Measurements from ENCODE around the gene KIF15.
"Not testable (repeated sequence)": the region's sequence is repeated elsewhere in the genome, so short reads cannot be mapped to it uniquely, and the experiment has no call there.

Gene KIF15

DNA sequence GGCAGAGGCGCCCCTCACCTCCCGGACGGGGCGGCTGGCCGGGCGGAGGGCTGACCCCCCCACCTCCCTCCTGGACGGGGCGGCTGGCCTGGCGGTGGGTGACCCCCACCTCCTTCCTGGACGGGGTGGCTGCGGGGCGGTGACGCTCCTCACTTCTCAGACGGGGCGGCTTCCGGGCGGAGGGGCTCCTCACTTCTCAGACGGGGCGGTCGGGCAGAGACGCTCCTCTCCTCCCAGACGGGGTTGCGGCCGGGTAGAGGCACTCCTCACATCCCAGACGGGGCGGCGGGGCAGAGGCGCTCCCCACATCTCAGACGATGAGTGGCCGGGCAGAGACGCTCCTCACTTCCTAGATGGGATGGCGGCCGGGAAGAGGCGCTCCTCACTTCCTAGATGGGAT is 59.6 kb downstream of the KIF15 start:
- DNase-seq: not testable (repeated sequence)

DNA sequence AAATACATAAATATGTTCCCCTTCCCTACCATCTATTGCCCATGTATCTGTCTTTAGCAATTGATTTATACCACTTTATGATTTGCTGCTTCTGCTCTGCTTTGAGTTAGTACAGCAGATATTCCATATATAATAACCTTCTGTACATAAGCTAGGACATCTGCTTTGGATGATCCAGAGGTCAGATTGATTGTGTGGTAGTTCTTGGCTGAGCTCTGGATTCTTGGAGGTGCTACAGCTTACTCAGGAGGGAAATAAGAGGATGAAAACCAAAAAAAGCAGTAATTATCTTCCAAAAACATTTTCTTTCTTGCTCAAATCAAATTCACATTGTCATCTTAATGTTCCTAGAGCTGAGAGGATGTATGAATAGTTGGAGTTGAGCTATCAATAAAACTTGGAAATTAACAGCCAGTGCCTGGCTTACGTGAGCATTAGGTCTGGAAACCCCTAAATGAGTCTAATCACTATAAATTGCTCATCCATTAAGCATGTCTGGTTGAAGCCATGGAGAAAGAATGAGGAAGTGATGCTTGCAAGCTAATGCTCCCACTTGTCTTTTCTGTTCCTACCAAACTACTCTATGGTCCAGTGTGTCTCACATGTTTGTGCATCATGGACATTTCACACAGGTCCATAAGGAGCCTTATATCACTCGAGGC is 63.8 kb downstream of the KIF15 start:
- no peak for DNase-seq

DNA sequence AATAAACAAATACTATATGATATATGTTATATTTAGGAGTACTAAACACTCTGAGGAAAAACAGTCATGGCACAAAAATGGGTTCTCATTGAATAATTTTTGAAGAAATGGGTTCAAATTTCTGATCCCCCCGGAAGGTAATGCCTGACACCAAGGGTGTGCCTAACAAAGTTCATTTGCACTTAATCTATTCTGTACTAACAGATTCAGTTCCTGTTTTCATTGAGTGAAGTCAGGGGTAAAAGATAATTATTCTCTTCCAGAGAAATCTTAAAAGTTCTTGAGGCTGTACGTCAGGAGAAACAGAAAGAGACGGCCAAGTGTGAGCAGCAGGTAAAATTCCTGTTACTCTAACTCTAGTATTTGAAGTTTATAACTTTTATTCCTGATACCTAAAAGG is 65.6 kb downstream of the KIF15 start:
- DNase-seq: no peak

DNA sequence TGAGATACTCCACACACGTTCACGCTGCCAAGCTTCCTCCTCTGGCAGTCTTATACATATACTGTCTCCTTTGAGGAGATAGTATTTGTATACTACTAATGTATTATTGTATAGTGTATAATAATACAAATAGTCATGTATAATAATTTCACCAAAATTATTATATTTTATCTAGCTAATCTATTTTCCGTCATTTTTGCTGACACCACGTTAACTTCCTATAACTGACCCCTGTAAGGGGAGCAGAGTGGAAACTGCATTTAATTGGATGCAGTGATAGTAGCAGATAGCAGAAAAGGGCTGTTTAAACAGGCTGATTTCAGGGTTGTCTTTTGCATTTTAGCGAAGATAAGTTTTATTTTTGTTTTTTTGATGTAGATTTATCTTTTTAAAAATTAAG is 69.6 kb downstream of the KIF15 start:
- no peak for DNase-seq

DNA sequence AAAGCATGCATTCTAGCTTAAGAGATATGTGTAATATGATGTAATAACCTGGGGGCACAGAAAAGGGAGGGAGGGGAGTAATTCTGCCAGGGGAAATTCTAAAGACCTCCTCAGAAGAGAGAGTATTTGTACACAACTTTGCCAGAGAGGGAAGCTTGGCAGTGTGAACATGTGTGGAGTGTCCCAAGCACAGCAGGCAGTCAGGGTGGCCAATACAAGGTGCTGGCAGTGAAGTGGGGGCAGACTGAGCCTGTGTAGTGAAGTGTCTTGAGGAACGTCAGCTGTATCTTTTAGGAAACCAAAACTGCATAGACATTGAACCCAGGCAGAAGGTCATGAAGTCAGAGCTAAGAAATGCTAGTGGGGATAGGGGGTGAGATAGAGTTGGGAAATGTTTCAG is 70.4 kb downstream of the KIF15 start:
- no peak for DNase-seq

DNA sequence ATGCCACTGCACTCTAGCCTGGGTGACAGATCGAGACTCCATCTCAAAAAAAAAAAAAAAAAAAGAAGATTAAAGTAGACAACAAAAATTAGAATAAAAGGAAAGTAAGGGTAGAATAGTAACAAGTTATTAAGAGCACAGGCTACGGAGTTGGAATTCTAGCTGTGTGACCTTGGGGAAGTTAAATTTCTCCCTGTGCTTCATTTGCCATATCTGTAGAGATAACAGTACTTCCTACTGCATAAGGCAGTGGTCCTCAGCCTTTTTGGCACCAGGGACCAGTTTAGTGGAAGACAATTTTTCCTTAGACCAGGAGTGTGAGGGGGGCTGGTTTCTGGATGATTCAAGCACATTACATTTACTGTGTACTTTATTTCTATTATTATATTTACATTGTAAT is 71.4 kb downstream of the KIF15 start:
- no peak for DNase-seq

DNA sequence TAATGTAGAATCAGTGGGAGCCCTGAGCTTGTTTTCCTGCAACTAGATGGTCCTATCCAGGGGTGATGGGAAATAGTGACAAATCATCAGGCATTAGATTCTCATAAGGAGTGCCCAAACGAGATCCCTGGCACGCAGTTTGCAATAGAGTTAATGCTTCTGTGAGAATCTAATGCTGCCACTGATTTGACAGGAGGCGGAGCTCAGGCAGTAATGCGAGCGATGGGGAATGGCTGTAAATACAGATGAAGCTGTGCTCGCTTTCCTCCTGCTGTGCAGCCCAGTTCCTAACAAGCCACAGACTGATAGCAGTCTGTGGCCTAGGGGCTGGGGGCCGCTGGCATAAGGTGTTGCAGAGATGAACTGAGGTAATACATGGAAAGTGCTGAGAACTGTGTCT is 71.8 kb downstream of the KIF15 start:
- DNase-seq: no peak

DNA sequence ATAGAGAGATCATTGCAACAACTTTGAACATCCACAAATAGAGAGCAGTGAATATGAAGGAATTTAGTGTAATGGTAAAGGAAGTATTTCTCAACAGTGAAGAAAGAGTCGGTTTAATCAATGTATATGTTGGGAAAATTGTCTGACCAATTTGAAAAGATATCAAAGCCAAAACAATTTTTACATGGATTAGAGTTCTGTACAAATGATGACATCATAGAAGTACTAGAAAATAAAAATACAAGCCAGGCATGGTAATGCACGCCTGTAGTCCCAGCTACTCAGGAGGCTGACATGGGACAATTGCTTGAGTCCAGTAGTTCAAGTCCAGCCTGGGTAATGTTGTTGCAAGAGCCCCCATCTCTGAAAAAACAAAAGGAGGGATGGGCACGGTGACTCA is 74.1 kb downstream of the KIF15 start:
- no peak for DNase-seq

DNA sequence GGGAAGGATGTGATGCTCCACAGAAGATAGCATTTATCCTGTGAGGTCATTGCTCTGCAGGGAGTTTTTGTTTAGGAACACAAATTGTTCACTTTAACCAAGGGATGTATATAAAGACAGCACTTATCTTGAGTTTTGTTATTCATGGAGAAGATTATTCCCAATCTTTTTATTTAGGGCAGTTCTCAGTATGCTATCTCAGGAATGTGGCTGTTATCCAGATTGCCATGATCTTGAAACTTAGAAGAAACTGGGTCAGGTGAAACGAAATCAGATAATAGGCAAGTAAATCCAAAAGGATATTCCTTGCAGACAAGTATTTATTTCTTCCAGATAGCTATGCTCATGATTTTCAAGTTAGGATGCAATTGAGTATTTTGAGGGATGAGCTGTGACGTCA is 80.8 kb downstream of the KIF15 start:
- DNase-seq: no peak

DNA sequence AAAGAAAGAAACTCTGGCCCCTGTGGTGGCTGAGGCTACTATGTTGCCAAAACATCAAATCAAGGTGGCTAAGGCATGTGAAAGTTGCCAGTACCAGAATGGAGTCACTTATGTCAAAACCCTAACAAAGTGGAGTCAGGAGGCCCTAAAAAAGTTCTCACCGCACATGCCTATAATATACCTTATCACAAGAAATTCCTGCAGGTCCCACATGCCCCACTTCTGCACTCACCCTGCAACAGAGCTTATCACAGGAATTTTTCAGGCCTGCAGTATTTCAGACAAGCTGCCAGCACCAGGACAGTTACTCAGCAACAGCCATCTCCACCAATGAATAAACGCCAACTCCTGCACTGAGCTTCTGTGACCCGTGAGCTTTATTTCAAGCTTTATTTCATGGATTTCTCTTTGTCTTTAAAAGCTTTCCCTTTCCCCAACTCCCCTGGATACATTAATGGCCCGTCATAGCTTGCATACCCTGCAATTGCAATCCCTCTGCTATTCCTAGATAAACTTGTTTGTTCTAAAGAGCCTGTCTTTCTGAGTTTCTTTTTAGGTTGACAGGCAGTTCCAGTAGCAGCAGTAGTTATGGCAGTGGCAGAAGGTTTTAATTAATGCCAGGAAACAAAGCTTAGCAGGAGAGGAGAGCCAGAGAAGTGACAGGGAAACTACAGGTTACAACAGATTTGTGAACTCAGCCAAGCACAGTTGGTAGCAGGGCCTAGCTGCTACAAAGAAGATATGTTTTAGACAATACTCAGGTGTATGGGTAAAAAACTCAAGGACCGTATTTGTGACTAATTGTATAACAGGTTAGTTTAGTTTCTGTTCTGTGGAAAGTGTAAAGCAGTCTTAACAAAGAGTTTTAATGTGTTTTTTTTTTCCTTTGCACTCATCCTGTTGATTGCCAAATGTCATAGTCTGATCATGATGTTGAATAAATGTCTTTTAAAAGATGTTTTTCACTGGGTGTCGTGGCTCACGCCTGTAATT is 84.2 kb downstream of the KIF15 start:
- no peak for DNase-seq

DNA sequence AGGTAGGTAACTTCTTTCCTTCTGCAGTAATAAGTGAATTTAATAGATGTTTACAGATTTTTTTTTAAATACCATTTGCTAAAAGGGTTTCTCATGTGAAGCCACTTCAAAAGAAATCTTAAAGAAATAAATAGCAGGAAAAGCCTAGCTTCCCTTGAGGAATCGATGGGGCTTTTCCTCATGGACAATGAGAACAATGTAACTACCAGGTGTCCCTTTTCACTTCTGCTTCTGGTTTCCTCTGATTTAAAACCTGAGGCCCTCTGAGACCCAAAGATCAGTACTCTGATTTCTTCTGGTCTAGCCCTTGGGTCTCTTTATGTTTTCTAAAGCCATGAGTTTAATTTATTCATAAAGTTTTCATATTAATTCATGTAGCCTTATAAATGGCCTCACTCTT is 87.0 kb downstream of the KIF15 start:
- no peak for DNase-seq

DNA sequence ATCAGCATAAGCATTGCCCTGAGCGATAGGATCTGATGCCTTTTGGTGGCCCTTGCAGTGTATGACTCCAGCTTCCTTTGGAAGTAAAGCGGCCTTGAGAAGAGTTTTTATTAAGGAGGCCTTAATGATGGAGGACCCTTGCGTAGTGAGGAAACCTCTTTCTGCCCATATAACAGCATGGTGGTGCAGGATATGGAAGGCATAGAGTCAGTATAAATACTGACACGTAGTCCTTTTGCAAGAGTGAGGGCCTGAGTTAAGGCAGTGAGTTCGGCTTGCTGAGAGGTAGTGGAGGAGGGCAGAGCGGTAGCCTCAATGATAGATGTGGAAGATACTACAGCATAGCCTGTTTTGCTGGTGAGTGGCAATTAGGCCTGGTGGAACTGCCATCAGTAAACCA is 95.1 kb downstream of the KIF15 start:
- DNase-seq: not testable (repeated sequence)

DNA sequence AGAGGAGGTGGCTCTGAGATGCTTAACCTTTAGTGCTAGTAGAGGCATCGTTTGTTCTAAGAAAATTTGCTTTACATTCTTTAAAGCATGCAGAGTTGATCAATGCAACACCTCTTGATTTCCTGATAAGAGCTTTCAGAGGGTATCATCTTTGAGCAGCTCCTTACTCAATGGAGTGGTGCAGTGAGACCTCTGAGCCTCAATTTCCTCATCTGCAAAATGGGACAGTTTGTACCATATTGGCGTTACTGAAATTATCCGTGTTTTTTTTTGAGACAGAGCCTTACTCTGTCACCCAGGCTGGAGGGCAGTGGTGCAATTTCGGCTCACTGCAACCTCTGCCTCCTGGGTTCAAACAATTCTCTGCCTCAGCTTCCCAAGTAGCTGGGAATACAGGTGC is 98.5 kb downstream of the KIF15 start:
- DNase-seq: no peak

DNA sequence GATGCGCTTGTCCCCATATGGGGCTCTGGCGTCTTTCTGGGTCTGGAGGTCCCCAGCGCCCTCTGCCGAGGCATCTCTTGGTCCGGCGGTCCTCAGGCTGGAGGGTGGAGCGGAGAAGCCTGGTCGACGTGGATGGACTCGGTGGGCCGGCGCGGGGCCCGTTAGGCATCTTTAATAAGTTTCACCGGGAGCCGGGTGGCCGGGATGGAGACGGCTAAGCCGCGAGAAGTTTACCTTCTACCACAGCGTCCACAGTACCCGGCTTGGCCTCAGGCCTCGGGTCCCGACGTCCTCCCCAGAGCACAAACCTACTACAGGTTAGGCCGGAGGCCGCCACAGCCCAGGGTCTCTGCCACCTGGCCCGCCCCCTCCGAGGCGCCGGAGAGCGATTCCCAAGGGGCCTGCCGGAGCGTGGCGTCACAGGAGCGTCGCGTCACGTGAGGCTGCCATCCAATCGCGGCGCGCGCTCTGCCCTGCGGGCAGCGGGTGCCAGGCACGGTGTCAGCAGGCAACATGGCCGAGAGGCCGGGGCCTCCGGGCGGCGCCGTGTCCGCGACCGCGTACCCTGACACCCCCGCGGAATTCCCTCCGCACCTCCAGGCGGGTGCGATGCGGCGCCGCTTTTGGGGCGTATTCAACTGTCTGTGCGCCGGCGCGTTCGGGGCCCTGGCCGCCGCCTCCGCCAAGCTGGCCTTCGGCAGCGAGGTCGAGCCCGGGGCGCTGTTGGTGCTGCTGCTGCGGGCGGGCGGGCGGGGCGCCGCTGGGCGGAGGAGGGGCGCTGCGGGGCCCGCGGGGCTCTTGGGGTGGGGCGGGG is 100.0 kb downstream of the KIF15 start, which contains the start of gene TMEM42:
TSS of gene TMEM42 (plus strand) at position 501 of the 814 bp plus-strand sequence. CDS start at position 514, 13 bp downstream.
- DNase-seq: peak; percentile 70 to 90

DNA sequence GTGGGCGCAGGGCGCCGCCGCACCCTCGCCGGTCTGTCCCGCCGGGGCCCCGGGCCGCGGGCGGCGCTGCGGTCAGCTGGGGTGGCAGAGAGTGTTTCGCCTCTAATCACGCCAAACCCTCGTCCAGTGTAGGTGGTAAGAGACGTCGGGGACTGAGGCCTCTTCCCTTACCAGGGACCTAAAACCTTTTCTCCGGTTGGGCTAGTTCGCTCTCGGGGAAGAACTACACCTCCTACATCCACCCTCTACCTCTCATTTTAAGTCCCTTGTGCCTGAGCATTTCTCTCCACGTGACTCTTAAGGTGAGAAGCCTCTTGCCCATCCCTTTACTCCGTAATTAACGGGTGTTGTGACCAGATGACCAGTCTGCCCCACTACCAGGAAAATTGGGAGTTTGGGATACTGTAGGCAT is 100.6 kb downstream of the KIF15 start:
- DNase-seq: peak in 1 of 2 experiments; percentile 30

DNA sequence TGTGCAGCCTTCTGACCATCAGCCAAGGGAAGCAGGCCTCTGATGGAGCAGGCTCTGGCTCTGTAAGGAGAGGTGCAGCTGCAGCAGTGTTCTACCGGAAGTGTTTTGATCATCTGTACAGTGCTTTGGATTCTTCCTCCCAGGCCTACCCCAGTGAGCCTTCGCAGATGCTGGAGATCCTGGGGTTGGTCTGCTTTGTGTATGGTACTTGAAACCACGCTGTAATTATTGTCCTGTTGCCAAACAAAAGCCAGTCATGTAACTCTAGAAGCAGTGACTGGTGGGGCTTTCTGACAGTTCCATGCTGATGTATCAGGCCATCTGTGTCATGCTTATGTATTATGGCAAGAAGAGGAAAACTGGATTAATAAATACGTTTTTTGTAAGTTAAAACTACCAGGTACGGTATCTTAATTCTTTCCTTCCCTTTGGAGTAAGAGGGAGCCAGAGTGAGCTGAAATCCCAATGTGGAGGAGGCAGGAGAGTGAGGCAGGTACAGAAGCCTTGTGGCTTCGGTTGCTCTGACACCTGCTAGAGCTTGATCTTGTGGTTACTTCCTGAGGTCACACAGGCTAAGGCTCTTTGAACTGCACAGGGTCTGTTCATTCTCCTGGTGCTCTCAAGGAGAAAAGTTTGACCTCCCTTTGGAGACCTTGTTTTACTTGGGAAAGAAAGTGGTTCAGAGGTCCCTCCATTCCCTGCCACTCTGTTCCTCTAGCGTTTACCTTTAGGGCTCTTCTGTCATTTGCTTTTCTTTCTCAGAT is 103.9 kb downstream of the KIF15 start:
- no peak for DNase-seq

DNA sequence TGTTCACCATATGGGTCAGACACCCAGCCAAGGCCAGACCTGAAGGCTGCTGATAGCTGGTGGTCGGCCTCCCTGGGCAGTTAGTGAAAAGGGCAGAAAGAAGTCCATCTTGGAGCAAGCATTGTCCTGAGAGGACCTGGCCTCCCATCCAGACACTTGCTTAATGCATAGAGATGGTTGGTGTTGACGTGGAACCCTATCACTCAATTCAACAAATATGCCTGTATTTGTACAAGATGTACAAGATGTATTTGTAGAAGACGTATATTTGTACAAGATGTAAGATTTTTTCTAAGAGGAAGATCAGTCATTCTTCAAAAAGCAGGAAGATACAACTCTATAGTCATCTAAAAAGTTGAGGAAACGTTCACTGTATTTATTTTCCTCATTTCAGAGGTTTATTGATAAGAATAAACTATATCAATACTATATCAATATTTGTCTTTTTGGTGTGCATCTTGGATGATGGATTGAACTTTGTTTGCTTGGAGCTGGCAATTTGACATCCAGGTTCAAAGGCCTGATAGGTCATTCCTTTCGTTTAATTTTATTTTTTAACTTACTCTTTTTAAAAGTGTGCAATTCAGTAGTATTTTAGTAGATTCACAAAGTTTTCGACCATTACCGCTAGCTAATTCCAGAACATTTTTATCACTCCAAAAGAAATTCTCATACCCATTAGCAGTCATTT is 106.0 kb downstream of the KIF15 start:
- no peak for DNase-seq

DNA sequence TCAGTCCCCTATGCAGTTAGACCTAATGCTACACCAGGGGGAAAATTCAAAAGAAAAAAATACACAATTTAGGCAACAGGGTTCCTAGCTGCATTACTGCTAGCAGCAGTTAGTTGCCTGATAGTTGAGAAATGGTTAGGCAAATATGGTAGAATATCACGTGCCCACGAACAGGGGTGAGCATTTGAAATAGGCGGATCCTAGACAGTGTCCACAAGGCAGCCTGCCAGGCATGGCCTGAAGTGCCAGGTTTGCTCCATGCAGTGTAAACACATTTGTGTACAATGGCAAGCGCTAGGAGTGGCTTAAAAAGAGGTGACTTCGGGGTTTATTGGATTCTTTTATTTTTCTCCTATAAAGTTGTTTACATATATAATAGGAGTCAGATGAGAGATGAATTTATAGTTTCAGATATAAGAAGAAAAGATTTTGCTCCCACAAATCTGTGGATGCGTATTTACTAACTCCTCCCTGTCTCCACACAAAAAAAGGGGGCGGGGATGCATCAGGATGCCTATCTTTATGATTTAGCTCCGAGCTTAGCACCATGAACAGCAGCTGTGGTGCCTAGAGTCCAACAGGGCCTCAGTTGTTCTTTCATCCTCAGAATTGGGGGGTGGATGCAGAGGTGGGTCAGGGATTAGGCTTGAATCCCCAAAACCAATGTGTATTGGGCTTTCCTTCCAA is 108.9 kb downstream of the KIF15 start:
- DNase-seq: no peak

DNA sequence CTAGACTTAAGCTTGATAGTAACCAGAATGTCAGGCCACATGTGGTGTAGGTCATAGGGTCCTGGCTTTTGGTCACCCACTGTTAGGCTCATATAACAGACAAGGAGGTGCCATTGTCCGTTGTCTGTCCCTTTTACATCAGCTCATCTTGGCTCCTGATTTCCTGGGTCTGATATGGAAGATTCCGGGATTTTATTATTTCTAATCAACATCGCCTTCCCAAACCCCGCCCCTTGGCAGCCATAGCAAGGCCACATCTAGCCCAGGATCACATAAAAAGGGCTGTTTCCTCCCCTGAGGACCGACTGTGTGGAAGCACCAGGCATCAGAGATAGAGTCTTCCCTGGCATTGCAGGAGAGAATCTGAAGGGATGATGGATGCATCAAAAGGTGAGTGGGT is 112.7 kb downstream of the KIF15 start, which contains the start of gene TGM4:
TSS of gene TGM4 (plus strand) at position 301 of the 400 bp plus-strand sequence. CDS start at position 372, 71 bp downstream.
- DNase-seq: no peak

DNA sequence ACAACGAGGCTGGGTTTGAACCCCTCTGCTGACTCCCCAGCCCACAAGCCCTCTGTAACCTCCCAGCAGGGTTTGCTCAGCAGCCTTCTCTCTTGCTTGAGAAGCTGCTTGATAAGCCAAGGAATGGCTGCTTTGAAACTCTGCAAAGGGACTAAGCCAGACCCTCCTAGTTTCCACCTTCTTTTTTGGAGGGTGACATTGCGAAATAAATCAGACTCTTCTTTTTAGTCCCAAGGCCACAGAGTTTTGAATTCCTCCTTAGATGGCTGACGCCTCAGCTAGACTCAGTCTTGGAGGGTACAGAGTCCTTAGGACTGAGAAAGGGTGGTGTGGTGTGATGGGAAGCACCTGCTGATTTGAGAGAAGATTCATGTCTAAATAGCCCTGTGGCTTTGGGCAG is 114.0 kb downstream of the KIF15 start:
- no peak for DNase-seq

DNA sequence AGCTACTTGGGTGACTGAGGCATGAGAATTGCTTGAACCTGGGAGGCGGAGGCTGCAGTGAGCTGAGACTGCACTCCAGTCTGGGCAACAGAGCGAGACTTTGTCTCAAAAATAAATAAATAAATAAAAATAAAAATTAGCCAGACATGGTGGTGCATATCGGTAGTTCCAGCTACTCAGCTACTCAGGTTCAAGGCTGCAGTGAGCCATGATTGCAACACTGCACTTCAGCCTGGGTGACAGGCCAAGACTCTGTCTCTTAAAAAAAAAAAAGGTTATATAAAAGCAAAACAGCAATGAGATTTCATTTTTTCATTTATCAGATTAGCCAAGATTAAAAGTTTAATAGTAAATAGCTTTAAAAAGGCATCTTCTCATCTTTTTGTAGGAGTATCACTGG is 115.7 kb downstream of the KIF15 start:
- DNase-seq: no peak
